Measurements from ENCODE around the gene NUTF2. TPM values are rescaled to one million over a fixed set of nuclear protein-coding genes. Genes with fewer than 3 reads are reported as not detected.
"Not testable (repeated sequence)": the region's sequence is repeated elsewhere in the genome, so short reads cannot be mapped to it uniquely, and the experiment has no call there.

Gene NUTF2
- total RNA-seq, 2 experiments from 2014 or later = 112 to 140 TPM

DNA sequence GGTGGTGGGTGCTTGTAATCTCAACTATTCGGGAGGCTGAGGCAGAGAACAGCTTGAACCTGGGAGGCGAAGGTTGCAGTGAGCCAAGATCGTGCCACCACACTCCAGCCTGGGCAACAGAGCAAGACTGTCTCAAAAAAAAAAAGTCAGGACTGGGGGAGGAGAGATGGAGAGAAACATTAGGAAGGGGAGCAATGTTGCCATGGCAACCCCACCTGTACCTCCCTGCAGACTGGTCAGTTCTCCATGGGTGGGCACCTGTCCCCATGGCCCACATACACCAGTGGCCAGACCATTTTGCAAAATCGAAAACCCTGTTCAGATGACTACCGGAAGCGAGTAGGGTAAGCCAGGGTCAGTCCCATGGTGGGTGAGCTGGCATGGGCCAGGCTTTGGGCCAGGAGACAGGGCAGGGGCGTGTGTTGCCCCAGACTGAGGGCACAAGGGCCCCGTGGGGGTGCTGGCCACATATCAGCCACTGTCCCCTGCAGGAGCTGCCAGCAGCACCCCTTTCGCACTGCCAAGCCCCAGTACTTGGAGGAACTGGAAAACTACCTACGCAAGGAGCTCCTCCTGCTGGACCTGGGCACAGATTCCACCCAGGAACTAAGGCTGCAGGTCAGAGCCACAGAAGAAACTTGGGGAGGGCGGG is 26.0 kb upstream of the NUTF2 start:
- H3K9me3 Mint-ChIP-seq = no peaks in the 10 kb centered on the region
- H3K36me3 Mint-ChIP-seq (ENCODE audit: low read depth) = no peaks in the 10 kb centered on the region
- ChIA-PET CTCF (interaction anchor here (0.5 to 1.3 kb wide), 4 partner anchors 43 to 339 kb away, joined by 3 to 4 read pairs (median 3); no protein-coding TSS in a partner anchor), POLR2A (no interaction called here)
- DNase-seq = no peak
- H3K4me3 Mint-ChIP-seq = no peak overlapping the region
- peaks cover 7% of the 10 kb centered on the region for H3K4me1 Mint-ChIP-seq
- H3K27me3 Mint-ChIP-seq = no peaks in the 10 kb centered on the region
- H3K27ac Mint-ChIP-seq = no peak overlapping the region

DNA sequence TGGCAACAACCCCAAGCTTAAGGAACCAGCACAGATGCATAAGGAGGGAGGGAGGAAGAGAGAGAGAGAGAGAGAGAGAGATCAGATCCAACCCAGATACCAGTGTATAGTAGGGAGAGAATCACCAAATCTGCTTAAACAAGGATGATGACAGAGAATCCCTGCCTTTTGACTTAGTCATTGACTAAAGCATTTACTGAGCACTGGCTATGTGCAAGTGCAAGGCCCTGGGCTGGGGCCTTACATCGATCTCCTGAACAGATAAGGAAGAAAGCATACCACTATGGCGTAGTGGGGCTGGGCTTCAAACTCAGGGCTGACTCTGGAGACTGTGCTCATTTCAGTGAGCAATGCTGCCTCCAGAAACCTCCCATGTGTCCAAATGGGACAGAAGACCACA is 24.2 kb upstream of the NUTF2 start:
- H3K9me3 Mint-ChIP-seq = no peaks in the 10 kb centered on the region
- ChIA-PET POLR2A (no interaction called here), CTCF (interaction anchor here (0.6 kb wide), 1 partner anchor 196 kb away, joined by 3 read pairs; no protein-coding TSS in a partner anchor)
- no peaks in the 10 kb centered on the region for H3K4me1 Mint-ChIP-seq
- DNase-seq = no peak
- no peaks in the 10 kb centered on the region for H3K27me3 Mint-ChIP-seq
- H3K4me3 Mint-ChIP-seq = no peak overlapping the region
- H3K36me3 Mint-ChIP-seq (ENCODE audit: low read depth) = no peaks in the 10 kb centered on the region
- no peak overlapping the region for H3K27ac Mint-ChIP-seq

DNA sequence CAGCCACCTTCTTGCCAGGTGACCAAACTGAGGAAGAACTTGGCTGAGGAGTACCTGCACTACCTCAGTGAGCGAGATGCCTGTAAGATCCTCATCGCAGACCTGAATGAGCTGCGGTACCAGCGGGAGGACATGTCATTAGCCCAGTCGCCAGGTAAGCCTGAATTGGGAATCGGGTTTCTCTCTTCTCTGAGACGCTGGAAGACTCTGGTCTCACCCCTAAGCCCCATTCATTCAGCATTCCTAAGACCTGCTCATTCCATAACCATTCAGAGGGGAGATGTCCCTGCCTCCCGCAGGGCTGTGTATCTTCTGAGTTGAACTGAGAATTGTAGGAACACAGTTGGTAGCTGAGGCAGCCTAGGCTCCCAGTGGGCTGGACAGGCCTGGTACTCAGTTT is 21.6 kb upstream of the NUTF2 start:
- no peak overlapping the region for H3K4me3 Mint-ChIP-seq
- H3K9me3 Mint-ChIP-seq = no peaks in the 10 kb centered on the region
- no peaks in the 10 kb centered on the region for H3K4me1 Mint-ChIP-seq
- CTCF ChIA-PET = interaction anchor here (0.6 to 6.1 kb wide), 2 partner anchors 9 to 363 kb away, joined by 3 to 49 read pairs; no protein-coding TSS in a partner anchor
- no peak overlapping the region for H3K27ac Mint-ChIP-seq
- POLR2A ChIA-PET = no interaction called here
- peaks cover 2% of the 10 kb centered on the region for H3K36me3 Mint-ChIP-seq (ENCODE audit: low read depth)
- DNase-seq = no peak
- H3K27me3 Mint-ChIP-seq = no peaks in the 10 kb centered on the region

DNA sequence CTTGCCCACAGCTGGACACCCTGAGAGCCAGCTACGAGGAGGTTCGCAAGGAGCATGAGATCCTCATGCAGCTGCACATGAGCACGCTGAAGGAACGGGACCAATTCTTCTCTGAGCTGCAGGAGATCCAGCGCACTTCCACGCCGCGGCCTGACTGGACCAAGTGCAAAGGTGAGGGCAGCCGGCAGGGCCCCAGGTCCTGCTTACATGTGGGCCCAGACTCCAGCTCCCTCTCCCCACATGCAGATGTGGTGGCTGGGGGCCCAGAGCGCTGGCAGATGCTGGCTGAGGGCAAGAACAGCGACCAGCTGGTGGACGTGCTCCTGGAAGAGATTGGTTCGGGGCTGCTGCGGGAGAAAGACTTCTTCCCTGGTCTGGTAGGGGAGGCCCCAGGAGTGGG is 20.8 kb upstream of the NUTF2 start:
- H3K9me3 Mint-ChIP-seq = no peaks in the 10 kb centered on the region
- H3K27ac Mint-ChIP-seq = no peak overlapping the region
- no peaks in the 10 kb centered on the region for H3K27me3 Mint-ChIP-seq
- ChIA-PET CTCF (interaction anchor here (6.1 kb wide), 1 partner anchor 10 kb away, joined by 49 read pairs; no protein-coding TSS in a partner anchor), POLR2A (interaction anchor here (0.5 kb wide), 1 partner anchor 81 kb away, joined by 3 read pairs; no protein-coding TSS in a partner anchor)
- no peaks in the 10 kb centered on the region for H3K4me1 Mint-ChIP-seq
- no peak overlapping the region for H3K4me3 Mint-ChIP-seq
- H3K36me3 Mint-ChIP-seq (ENCODE audit: low read depth) = peaks cover 5% of the 10 kb centered on the region
- no peak for DNase-seq

DNA sequence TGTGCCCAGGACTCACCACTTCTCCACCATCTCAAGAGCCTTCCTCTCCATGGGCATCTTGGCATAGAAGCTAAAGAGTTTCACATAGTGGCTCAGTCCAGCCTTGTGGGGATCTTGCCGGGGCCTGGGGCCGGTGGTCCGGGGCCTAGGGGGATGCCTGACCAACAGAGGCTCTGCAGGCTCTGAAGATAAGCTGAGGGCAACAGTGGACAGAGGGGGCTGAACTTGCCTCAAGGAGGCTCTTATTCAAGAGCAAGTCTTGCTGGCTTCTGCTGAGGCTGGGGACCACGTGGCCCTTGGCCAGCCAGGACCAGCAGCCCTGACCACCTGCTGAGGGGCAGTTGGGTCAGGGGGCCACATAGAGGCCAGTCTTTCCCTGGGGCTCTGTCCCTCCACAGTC is 18.1 kb upstream of the NUTF2 start:
- Mint-ChIP-seq H3K4me3 (no peak overlapping the region), H3K4me1 (peaks cover 9% of the 10 kb centered on the region), H3K27me3 (no peaks in the 10 kb centered on the region), H3K36me3 (ENCODE audit: low read depth) (peaks cover 10% of the 10 kb centered on the region), H3K27ac (no peak overlapping the region), H3K9me3 (no peaks in the 10 kb centered on the region)
- POLR2A ChIA-PET = no interaction called here
- CTCF ChIA-PET = interaction anchor here (1.1 to 6.1 kb wide), 2 partner anchors 8 to 13 kb away, joined by 3 to 49 read pairs; no protein-coding TSS in a partner anchor
- DNase-seq = no peak

DNA sequence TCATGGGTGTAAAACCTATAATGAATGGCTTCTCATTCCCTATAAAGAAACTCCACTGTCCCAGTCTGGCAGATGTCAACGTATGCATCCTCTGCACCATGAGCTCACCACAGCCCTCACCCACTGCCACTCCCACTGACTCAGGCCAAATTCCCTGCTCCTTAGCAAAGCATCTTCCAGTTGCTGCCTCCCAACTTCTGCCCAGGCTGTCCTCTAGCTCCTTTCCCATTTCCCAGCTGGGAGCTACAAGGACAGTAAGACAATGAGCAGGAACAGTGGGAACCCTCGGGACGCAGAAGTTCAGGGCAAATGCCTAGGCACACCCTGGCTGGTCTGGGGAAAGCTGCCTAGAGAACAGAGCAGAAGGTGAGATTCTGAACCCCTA is 13.7 kb upstream of the NUTF2 start:
- DNase-seq = no peak
- Mint-ChIP-seq H3K27ac (peak overlapping the region; percentile 79), H3K36me3 (ENCODE audit: low read depth) (peaks cover 10% of the 10 kb centered on the region), H3K4me3 (peak overlapping the region; percentile 80), H3K9me3 (no peaks in the 10 kb centered on the region), H3K4me1 (peaks cover 15% of the 10 kb centered on the region), H3K27me3 (no peaks in the 10 kb centered on the region)
- POLR2A ChIA-PET = interaction anchor here (0.8 kb wide), 1 partner anchor 16 kb away, joined by 3 read pairs; no protein-coding TSS in a partner anchor
- CTCF ChIA-PET = interaction anchor here (0.6 to 5.6 kb wide), 7 partner anchors 11 to 1003 kb away, joined by 3 to 46 read pairs (median 4); partner anchors contain the start of gene NAE1

DNA sequence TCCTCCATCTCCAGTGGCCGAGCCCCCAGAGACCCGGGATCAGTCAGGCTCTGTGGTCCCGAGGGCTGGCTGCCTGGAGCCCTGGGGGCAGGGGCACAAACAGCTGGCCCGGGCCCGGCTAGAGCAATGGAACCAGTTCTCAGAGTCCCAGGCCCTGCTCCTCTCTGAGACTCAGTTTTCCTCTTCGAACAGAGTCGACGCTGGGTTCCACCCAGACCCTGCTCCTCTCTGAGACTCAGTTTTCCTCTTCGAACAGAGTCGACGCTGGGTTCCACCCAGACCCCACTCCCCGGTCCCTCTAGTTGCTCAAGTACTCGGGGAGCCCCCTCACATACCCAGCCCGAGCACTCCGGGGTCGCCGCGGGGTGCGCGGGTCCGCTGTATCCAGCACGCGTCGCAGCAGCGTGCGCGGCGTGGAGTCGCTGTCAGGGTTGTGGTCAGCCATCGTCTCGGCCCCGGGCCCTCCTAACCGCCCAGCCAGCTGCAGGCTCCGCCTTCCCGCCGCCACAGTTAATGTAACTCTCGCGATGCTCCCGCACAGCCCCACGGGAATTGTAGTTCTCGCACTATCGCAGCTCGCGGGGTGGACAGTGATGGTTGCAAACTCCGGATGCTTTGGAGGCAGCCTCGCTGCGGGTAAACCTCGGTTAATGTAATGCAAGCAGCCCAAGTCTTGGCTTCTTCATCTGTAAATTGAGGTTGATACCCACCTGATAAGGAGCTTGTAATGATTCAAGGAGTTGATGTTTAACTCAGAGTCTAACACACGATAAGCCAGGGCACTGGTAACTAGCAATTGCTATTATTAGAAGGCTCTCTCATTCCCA is 13.1 kb upstream of the NUTF2 start:
- H3K9me3 Mint-ChIP-seq = no peaks in the 10 kb centered on the region

DNA sequence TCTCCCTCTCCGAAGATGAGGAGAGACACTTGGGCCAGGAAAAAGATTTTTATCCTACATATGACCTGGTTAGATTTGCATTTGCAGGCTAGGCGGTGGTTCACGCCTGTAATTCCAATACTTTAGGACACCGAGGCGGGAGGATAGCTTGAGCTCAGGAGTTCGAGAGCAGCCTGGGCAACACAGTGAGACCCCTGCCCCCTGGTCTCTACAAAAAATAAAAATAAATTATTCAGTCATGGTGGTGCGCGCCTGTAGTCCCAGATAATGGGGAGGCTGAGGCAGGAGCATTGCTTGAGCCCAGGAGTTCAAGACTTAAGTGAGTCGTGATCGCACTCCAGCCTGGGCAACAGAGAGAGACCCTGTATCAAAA is 12.5 kb upstream of the NUTF2 start:
- POLR2A ChIA-PET = no interaction called here
- CTCF ChIA-PET = interaction anchor here (1.0 to 5.6 kb wide), 6 partner anchors 10 to 1004 kb away, joined by 3 to 46 read pairs (median 8); partner anchors contain the start of gene NAE1
- H3K36me3 Mint-ChIP-seq (ENCODE audit: low read depth) = peaks cover 10% of the 10 kb centered on the region
- H3K4me1 Mint-ChIP-seq = peaks cover 15% of the 10 kb centered on the region
- peak overlapping the region; percentile 80 for H3K4me3 Mint-ChIP-seq
- no peaks in the 10 kb centered on the region for H3K27me3 Mint-ChIP-seq
- no peak for DNase-seq
- H3K27ac Mint-ChIP-seq = peak overlapping the region; percentile 79
- no peaks in the 10 kb centered on the region for H3K9me3 Mint-ChIP-seq

More for the DNA sequence above, 13.1 kb upstream of the NUTF2 start:
- Mint-ChIP-seq H3K4me1 (peaks cover 15% of the 10 kb centered on the region), H3K36me3 (ENCODE audit: low read depth) (peaks cover 10% of the 10 kb centered on the region), H3K4me3 (peak overlapping the region; percentile 80), H3K27me3 (no peaks in the 10 kb centered on the region), H3K27ac (peak overlapping the region; percentile 79)
- CTCF ChIA-PET = interaction anchor here (0.6 to 5.6 kb wide), 9 partner anchors 10 to 1003 kb away, joined by 3 to 46 read pairs (median 4); partner anchors contain the start of gene NAE1
- POLR2A ChIA-PET = interaction anchor here (0.8 kb wide), 1 partner anchor 17 kb away, joined by 3 read pairs; no protein-coding TSS in a partner anchor
- peak; percentile 96 for DNase-seq

DNA sequence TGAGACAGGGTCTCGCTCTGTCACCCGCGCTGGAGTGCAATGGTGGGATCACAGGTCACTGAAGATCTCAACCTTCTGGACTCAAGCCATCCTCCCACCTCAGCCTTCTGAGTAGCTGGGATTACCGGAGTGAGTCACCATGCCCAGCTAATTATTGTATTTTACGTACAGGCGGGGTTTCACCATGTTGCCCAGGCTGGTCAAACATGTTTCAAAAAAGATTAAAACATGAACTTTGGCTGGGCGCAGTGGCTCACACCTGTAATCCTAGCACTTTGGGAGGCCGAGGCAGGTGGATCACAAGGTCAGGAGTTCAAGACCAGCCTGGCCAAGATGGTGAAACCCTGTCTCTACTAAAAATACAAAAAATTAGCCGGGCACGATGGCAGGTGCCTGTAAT is 9.5 kb upstream of the NUTF2 start:
- CTCF ChIA-PET = interaction anchor here (0.9 to 1.0 kb wide), 2 partner anchors 9 to 20 kb away, joined by 3 to 5 read pairs; no protein-coding TSS in a partner anchor
- H3K27ac Mint-ChIP-seq; POLR2A ChIA-PET; H3K36me3 Mint-ChIP-seq (ENCODE audit: low read depth); H3K27me3 Mint-ChIP-seq; H3K9me3 Mint-ChIP-seq; DNase-seq; H3K4me3 Mint-ChIP-seq: not testable (repeated sequence)
- peaks cover 23% of the 10 kb centered on the region for H3K4me1 Mint-ChIP-seq

DNA sequence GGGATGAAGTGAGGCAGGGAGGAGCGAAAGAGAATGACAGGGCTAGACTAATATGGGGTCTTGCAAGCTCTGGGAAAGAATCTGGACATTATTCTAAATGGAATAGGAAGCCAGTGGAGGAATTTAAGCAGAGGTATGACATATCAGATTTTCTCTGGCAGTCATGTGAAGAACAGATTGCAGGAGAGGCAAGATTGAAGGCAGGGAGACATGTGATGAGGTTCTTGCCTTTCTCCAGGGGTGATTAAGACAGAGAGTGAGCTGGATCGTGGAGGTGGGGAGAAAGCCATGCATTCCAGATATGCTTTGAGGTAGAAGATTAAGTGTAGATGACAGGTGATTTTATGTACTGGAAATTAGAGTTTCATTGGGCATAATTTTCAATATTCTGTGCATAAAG is 8.9 kb upstream of the NUTF2 start:
- Mint-ChIP-seq H3K27ac (no peak overlapping the region), H3K4me3 (no peak overlapping the region), H3K4me1 (peaks cover 17% of the 10 kb centered on the region), H3K27me3 (no peaks in the 10 kb centered on the region), H3K36me3 (ENCODE audit: low read depth) (no peaks in the 10 kb centered on the region), H3K9me3 (no peaks in the 10 kb centered on the region)
- DNase-seq = no peak
- POLR2A ChIA-PET = no interaction called here
- CTCF ChIA-PET = interaction anchor here (0.9 kb wide), 1 partner anchor 21 kb away, joined by 5 read pairs; no protein-coding TSS in a partner anchor

DNA sequence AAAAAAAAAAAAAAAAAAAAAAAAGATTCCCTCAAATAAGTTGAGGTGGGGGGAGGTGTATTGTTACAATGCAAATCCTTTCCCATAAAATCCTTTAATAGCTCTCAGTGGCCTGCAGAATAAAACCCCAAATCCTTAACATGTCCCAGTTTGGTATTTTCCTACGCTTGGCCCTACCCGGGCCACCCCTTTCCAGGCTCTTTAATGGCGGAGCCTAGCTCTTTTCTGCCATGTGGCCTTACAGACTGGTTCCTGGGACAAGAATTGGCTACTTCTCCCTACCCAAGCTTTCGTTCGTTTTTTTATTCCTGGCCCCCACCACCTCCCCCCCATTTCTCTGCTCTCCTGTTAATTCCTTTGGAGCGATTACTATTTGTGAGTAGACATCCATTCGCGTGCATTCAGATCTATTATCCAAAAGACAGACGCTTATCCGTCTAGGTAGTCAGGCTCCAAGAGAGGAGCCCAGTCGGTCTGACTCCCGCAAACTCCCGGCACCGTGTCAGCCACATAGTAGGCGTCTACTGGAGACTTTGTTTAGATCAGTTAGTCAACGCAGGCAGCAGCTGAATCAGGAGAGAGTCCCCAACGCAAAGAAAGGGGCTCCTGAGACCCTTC is 5.4 kb upstream of the NUTF2 start:
- CTCF ChIA-PET = interaction anchor here (0.8 to 1.6 kb wide), 7 partner anchors 11 to 320 kb away, joined by 3 to 8 read pairs (median 4); no protein-coding TSS in a partner anchor
- Mint-ChIP-seq H3K9me3 (no peaks in the 10 kb centered on the region), H3K27ac (peak overlapping the region; percentile 98), H3K4me1 (peaks cover 40% of the 10 kb centered on the region), H3K4me3 (peak overlapping the region; percentile 91), H3K36me3 (ENCODE audit: low read depth) (peaks cover 12% of the 10 kb centered on the region), H3K27me3 (no peaks in the 10 kb centered on the region)
- POLR2A ChIA-PET = no interaction called here
- DNase-seq = no peak

DNA sequence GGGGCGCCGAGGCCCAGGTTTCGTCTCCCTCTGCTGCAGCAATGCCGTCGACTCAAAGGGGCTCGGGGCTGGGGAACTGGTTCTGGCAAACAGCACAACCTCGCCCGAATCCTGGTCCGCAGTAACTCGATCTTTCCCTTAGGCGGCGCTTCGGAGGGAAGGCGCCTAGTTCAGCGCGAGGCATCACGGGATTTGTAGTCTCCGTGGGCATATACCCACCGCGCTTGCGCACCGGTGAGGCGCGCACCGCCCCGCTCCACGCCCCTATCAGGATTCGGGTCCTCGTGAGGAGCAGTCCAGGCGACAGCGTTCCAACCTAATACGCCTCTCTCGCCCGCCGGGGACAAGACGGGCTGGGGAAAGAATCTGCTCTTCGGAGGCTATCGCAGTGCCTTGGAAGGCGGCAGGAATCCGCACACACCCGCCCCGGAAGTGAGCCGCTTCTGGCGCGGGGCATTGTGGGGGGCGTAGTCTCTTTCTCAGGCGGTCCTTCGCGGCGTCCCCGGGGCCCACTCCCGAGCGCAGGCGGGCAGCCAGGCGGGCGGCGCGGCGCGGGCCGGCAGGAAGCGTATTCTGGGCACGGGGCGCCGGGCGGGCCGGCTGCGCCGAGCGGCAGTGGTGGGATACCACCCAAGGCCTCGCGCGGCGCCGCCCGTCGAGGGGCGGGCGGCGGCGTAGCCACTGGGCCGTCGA is 4.8 kb upstream of the NUTF2 start, which contains the start of gene THAP11:
THAP11 (plus strand) TSS at position 505 of the 693 bp plus-strand sequence. CDS start 235 bp downstream, outside the sequence.
- peaks cover 40% of the 10 kb centered on the region for H3K4me1 Mint-ChIP-seq
- CTCF ChIA-PET = interaction anchor here (0.8 to 3.5 kb wide), 7 partner anchors 8 to 320 kb away, joined by 3 to 16 read pairs (median 4); no protein-coding TSS in a partner anchor
- peaks cover 12% of the 10 kb centered on the region for H3K36me3 Mint-ChIP-seq (ENCODE audit: low read depth)
- peak within 1 kb of the TSS; percentile 98 for H3K27ac Mint-ChIP-seq
- no peaks in the 10 kb centered on the region for H3K9me3 Mint-ChIP-seq
- H3K4me3 Mint-ChIP-seq = peak within 1 kb of the TSS; percentile 91
- peak; percentile 97 for DNase-seq
- no peaks in the 10 kb centered on the region for H3K27me3 Mint-ChIP-seq
- POLR2A ChIA-PET = no interaction called here
